HL-60 (cell line): ENCODE measurements around the gene DDIAS.

Experiments used
- DNase-seq, 2 experiments: peaks; one replicate each; pipeline ENCODE4 v3.0.0-alpha.2; 2010 to 2020; ENCODE audit warnings: low read depth in 1 of 2, low spot score in 1 of 2
- H3K27ac ChIP-seq: fragments of 250-450 bp; sonication (Bioruptor Pico); replicated peaks from 2 replicates; pipeline ENCODE4 v1.5.1; 2020; ENCODE audit warnings: mild to moderate bottlenecking, moderate library complexity
- H3K27me3 ChIP-seq: fragments of 250-450 bp; sonication (Bioruptor Pico); 2 replicates; pipeline ENCODE4 v1.5.1; 2021; ENCODE audit warnings: mild to moderate bottlenecking, moderate library complexity; ENCODE audit not compliant: insufficient read depth, poor library complexity, severe bottlenecking
- H3K4me3 ChIP-seq: replicated peaks from 2 replicates; pipeline ENCODE4 v1.5.1; 2011; ENCODE audit warnings: mild to moderate bottlenecking, control low read depth, low read length; ENCODE audit not compliant: insufficient read depth
- GABPA ChIP-seq: IDR thresholded peaks from 2 replicates; pipeline ENCODE4 v1.6.1; 2012; ENCODE audit warnings: low read depth
- POLR2AphosphoS5 ChIP-seq: IDR thresholded peaks from 2 replicates; pipeline ENCODE4 v1.6.1; 2012; ENCODE audit warnings: low read depth
- SPI1 ChIP-seq: IDR thresholded peaks from 2 replicates; pipeline ENCODE4 v1.6.1; 2012; ENCODE audit warnings: low read depth, mild to moderate bottlenecking, borderline replicate concordance
- TF ChIP-seq, protein P1 (sequence below): IDR thresholded peaks from one replicate; pipeline ENCODE4 v1.5.1; 2011; ENCODE audit warnings: low read length, control low read depth, inconsistent platforms; ENCODE audit not compliant: insufficient read depth
- TF ChIP-seq, protein P2 (sequence below): IDR thresholded peaks from 2 replicates; pipeline ENCODE4 v1.6.1; 2012; ENCODE audit warnings: low read depth; ENCODE audit not compliant: insufficient replicate concordance

DDIAS gene

DNA sequence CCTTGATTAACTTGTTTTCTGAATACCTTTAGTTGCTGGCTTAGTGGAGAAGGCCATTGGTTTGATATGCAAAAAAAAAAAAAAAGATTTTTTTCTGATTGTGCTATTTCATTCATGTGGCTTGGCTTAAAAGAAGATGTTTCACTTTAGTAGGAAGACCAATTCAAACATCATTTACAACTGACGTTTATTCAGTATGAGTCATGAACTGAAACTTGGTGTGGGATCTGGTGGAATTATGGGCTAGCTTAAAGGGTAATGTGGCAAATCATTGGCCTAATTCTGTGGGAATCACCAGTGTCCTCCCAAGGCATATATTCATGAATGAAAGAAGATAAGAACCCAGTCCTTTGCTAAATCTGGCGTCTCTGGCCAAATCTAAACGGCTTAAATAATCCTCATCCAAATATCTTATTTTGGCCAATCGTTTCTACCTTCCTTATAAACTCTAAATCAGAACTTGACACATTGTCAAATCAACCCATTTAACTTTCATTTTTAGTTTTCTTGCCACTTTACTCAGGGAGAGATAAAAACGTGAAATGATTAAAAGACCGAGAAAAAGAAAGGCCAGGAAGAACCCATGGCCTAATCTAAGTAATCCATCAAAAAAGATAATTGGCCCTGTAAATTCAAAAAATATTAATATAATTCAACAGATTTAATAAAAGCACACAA is 77.0 kb downstream of the DDIAS start:
- Histone ChIP-seq H3K4me3 (no peak overlapping the region), H3K27me3 (no peaks in the 10 kb centered on the region), H3K27ac (no peak overlapping the region)
- TF ChIP-seq GABPA (no peak), SPI1 (no peak), POLR2AphosphoS5 (no peak)
- TF ChIP-seq, protein P1, sequence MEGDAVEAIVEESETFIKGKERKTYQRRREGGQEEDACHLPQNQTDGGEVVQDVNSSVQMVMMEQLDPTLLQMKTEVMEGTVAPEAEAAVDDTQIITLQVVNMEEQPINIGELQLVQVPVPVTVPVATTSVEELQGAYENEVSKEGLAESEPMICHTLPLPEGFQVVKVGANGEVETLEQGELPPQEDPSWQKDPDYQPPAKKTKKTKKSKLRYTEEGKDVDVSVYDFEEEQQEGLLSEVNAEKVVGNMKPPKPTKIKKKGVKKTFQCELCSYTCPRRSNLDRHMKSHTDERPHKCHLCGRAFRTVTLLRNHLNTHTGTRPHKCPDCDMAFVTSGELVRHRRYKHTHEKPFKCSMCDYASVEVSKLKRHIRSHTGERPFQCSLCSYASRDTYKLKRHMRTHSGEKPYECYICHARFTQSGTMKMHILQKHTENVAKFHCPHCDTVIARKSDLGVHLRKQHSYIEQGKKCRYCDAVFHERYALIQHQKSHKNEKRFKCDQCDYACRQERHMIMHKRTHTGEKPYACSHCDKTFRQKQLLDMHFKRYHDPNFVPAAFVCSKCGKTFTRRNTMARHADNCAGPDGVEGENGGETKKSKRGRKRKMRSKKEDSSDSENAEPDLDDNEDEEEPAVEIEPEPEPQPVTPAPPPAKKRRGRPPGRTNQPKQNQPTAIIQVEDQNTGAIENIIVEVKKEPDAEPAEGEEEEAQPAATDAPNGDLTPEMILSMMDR, result no peak
- TF ChIP-seq, protein P2, sequence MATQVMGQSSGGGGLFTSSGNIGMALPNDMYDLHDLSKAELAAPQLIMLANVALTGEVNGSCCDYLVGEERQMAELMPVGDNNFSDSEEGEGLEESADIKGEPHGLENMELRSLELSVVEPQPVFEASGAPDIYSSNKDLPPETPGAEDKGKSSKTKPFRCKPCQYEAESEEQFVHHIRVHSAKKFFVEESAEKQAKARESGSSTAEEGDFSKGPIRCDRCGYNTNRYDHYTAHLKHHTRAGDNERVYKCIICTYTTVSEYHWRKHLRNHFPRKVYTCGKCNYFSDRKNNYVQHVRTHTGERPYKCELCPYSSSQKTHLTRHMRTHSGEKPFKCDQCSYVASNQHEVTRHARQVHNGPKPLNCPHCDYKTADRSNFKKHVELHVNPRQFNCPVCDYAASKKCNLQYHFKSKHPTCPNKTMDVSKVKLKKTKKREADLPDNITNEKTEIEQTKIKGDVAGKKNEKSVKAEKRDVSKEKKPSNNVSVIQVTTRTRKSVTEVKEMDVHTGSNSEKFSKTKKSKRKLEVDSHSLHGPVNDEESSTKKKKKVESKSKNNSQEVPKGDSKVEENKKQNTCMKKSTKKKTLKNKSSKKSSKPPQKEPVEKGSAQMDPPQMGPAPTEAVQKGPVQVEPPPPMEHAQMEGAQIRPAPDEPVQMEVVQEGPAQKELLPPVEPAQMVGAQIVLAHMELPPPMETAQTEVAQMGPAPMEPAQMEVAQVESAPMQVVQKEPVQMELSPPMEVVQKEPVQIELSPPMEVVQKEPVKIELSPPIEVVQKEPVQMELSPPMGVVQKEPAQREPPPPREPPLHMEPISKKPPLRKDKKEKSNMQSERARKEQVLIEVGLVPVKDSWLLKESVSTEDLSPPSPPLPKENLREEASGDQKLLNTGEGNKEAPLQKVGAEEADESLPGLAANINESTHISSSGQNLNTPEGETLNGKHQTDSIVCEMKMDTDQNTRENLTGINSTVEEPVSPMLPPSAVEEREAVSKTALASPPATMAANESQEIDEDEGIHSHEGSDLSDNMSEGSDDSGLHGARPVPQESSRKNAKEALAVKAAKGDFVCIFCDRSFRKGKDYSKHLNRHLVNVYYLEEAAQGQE, result no peak
- no peak for DNase-seq

DNA sequence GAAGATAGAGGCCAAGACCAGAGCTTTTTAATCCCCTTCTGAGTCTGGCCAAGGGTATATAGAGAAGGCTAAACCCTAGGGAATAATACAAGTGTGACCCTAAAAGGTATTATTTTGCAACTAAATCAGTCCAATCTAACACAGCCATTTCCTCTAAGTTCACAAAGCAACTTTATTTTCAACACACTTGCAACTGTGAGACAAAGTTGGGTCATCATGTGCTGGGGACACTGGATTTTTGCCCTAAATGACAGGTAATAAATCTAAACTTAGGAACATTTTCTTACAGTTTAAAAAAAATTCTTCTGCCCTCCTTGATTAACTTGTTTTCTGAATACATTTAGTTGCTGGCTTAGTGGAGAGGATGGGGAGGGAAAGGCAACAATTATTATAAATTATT is 78.3 kb downstream of the DDIAS start:
- DNase-seq, result no peak
- Histone ChIP-seq H3K4me3 (no peak overlapping the region), H3K27me3 (no peaks in the 10 kb centered on the region), H3K27ac (no peak overlapping the region)
- TF ChIP-seq GABPA (no peak), SPI1 (no peak), POLR2AphosphoS5 (no peak)
- TF ChIP-seq, protein P1, result no peak
- TF ChIP-seq, protein P2, result no peak

DNA sequence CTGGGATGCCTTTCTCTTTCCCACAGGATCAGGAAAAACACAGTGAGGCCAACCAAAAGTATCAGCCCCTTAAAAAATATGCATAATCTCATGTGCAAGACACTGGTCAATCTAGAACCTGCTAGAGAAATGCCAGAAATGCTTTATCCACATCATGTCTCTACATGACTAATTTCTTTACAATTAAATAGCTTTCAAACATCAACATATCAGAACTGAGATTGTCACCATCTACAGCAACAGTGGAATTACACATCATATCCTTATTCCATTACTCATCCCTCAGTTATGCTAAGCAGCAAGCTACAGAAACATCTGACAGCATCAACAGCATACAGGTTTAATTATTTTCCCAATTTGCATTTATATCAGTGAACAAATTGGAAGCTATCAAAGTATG is 78.8 kb downstream of the DDIAS start:
- DNase-seq, result no peak
- TF ChIP-seq, protein P1, result no peak
- TF ChIP-seq GABPA (no peak), POLR2AphosphoS5 (no peak), SPI1 (no peak)
- TF ChIP-seq, protein P2, result no peak
- no peak overlapping the region for H3K27ac ChIP-seq

More for the DNA sequence above, 78.8 kb downstream of the DDIAS start:
- H3K27me3 ChIP-seq, result no peaks in the 10 kb centered on the region
- no peak overlapping the region for H3K4me3 ChIP-seq
